Mucosa of descending colon (tissue), 3 donors: ENCODE measurements around the gene ACSL6. TPM values are rescaled to one million over a fixed set of nuclear protein-coding genes. Genes with fewer than 3 reads are reported as not detected.

Source experiments
- ATAC-seq: fragments of 200-7000 bp; cut with Tn5 transposase; one replicate; pipeline ENCODE4 v1.9.1; 2020; ENCODE audit warnings: mild to moderate bottlenecking, moderate library complexity
- DNase-seq, 3 donors: peaks; one replicate each; pipeline ENCODE4 v3.0.0-alpha.2; 2020
- H3K36me3 ChIP-seq: fragments of 200-600 bp; one replicate; pipeline ENCODE4 v1.8.0; 2021; ENCODE audit warnings: low read depth, mild to moderate bottlenecking
- H3K4me1 ChIP-seq: fragments of 200-600 bp; one replicate; pipeline ENCODE4 v1.8.0; 2021; ENCODE audit warnings: low read depth, mild to moderate bottlenecking
- H3K4me3 ChIP-seq: fragments of 200-600 bp; one replicate; pipeline ENCODE4 v1.8.0; 2021; ENCODE audit warnings: mild to moderate bottlenecking
- H3K9me3 ChIP-seq: fragments of 200-600 bp; one replicate; pipeline ENCODE4 v1.8.0; 2021; ENCODE audit warnings: mild to moderate bottlenecking
- intact Hi-C, 2 donors: fragments of 100-400 bp; cut with DNase I in 1 of 2; cut with micrococcal nuclease in 1 of 2; formaldehyde crosslinking; loops; one replicate each; pipeline versions ENCODE4 v1.11.0 to v1.11.1; 2022; cut with DNase I, micrococcal nuclease
- total RNA-seq, 3 donors: library from RNA; stranded (reverse); fragmentation: NEBNext Ultra II Directional in 2 of 3; extraction: Animal tissue kit (Norgen Biotek cat#: 25700) in 2 of 3; gene quantifications; one replicate each; pipeline versions ENCODE4 v1.2.1 to v1.2.4, GENCODE V29; 2021 to 2023
- TF ChIP-seq, protein P1 (sequence below): fragments of 200-600 bp; IDR thresholded peaks from one replicate; pipeline ENCODE4 v1.8.0; 2022; ENCODE audit warnings: antibody characterized with exemption, mild to moderate bottlenecking
- donor health status: DM: no; HTN: no; CAD: no; lungs with moderate emphysema.
- donor health status: DM: no; HTN: no; CAD: no.
- donor health status: DM: no; HTN: yes; CAD: no.

The ACSL6 gene
- total RNA-seq, 3 donors from 2014 or later, result 0.38 to 3.8 (median 0.77) TPM

DNA sequence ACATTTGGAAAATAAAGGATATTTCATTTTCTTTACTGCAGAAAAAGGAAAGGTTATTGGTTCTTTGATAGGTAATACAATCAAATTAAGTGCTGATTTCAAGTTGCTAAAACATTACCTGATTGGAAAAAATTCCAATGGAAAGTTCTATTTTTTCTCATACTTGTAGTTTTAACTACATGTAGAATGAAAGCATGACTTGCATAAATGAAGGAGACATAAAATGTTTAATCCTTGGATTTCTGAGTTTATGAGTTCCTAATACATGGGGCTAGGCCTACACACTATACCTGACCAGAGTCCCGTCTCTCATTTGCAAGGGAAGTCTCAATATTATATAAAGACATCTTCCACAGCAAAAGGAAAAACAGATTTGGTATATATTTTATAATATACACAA, 60.8 kb downstream of the ACSL6 start:
- DNase-seq (no peak), ATAC-seq (no peak)
- Histone ChIP-seq H3K4me1 (no peaks in the 10 kb centered on the region), H3K4me3 (no peak overlapping the region), H3K9me3 (no peaks in the 10 kb centered on the region), H3K36me3 (no peaks in the 10 kb centered on the region)
- intact Hi-C loops, result no loop called here
- TF ChIP-seq, protein P1, sequence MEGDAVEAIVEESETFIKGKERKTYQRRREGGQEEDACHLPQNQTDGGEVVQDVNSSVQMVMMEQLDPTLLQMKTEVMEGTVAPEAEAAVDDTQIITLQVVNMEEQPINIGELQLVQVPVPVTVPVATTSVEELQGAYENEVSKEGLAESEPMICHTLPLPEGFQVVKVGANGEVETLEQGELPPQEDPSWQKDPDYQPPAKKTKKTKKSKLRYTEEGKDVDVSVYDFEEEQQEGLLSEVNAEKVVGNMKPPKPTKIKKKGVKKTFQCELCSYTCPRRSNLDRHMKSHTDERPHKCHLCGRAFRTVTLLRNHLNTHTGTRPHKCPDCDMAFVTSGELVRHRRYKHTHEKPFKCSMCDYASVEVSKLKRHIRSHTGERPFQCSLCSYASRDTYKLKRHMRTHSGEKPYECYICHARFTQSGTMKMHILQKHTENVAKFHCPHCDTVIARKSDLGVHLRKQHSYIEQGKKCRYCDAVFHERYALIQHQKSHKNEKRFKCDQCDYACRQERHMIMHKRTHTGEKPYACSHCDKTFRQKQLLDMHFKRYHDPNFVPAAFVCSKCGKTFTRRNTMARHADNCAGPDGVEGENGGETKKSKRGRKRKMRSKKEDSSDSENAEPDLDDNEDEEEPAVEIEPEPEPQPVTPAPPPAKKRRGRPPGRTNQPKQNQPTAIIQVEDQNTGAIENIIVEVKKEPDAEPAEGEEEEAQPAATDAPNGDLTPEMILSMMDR, result no peak

DNA sequence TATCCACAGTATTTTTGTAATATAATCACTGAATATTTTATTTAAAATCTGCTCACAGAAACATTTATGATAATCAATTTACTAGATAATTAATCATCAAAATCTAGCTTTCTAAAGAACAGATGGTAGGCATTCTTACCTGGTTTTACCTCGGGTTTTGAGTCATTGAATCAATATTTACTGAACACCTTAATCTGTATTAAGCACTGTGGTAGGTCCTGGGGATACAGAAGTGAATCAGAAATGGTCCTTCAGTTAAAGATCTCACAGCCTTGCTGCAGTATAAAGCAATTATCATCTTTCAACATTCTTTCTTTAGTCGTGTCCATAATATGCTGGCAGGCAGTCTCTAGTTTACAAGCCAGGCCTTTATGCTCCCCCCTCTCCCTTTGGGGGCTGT, 64.0 kb downstream of the ACSL6 start:
- intact Hi-C loops, result no loop called here
- H3K9me3 ChIP-seq, result no peaks in the 10 kb centered on the region
- H3K4me1 ChIP-seq, result no peaks in the 10 kb centered on the region
- no peak overlapping the region for H3K4me3 ChIP-seq
- no peak for DNase-seq
- TF ChIP-seq, protein P1, result no peak
- H3K36me3 ChIP-seq, result no peaks in the 10 kb centered on the region
- ATAC-seq, result no peak

DNA sequence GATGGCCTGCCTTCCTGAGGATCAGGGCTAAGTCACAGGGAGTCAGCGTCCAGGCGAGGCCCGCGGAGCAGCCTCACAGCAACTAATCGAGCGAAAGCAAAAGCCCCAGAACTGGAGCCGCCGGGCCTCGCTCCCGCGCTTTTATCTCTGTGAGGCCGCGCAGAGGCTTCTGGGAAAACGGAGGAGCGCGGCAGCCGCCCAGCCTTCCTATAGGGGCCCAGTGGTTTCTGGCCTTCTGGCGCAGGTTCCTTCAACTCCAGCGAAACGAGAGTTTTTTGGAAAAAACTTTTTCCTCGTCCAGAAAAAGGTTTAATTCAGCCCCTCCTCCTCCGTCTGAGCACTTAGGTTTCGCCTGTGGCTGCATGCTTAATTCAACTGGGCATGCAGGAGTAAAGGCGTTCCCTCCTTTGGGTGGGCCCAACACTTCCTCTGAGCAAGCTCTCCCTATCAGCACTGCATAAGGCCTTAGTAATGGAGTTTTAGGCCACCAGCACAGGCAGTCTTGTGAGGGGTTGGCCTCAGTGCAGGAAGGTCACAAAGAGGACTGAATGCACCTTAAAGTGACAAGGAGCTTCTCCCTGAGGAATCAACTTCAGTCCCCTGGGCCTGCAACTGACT, 65.8 kb downstream of the ACSL6 start, which contains the start of gene MEIKIN:
Gene MEIKIN, minus strand, starts transcription at position 113 of the 618 bp plus-strand sequence. CDS start 158 bp downstream, outside the sequence.
- Histone ChIP-seq H3K9me3 (no peaks in the 10 kb centered on the region), H3K36me3 (no peaks in the 10 kb centered on the region), H3K4me3 (no peak within 1 kb of the TSS), H3K4me1 (no peaks in the 10 kb centered on the region)
- no peak for DNase-seq
- intact Hi-C loops, result no loop called here
- TF ChIP-seq, protein P1, result no peak
- no peak for ATAC-seq

GRCh38 chr5:131944702-131945550, 66.5 kb downstream of the ACSL6 start:
- ATAC-seq, result no peak
- Histone ChIP-seq H3K36me3 (no peaks in the 10 kb centered on the region), H3K9me3 (no peaks in the 10 kb centered on the region), H3K4me1 (no peaks in the 10 kb centered on the region), H3K4me3 (no peak overlapping the region)
- TF ChIP-seq, protein P1, result no peak
- intact Hi-C loops, result no loop called here
- DNase-seq, result no peak

DNA sequence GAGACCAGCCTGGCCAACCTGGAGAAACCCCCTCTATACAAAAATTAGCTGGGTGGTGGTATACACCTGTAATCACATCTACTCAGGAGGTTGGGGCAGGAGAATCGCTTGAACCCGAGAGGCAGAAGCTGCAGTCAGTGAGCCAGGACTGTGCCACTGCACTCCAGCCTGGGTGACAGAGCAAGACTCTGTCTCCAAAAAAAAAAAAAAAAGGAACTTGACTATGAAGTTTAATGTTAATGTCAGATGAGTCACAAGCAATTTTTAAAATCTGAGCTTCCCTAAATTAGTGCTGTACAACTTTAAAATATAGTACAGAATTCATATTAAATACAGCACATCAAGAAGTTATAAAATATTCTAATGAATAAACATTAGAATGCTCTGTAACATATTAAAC, 67.5 kb downstream of the ACSL6 start:
- ATAC-seq, result no peak
- no peaks in the 10 kb centered on the region for H3K36me3 ChIP-seq
- intact Hi-C loops, result no loop called here
- DNase-seq, result no peak
- H3K4me3 ChIP-seq, result no peak overlapping the region
- TF ChIP-seq, protein P1, result no peak
- H3K4me1 ChIP-seq, result no peaks in the 10 kb centered on the region
- no peaks in the 10 kb centered on the region for H3K9me3 ChIP-seq
